Endodermal cell (in vitro differentiated cells): ENCODE data around the gene ROPN1L. TPM values are rescaled to one million over a fixed set of nuclear protein-coding genes. Genes with fewer than 3 reads are reported as not detected.

Experiments used
- DNase-seq: peaks from one replicate; pipeline ENCODE4 v3.0.0-alpha.2; 2017
- H3K27ac ChIP-seq: 2 replicates; pipeline ENCODE4 v1.5.1; 2013; ENCODE audit warnings: mild to moderate bottlenecking, low read depth, low read length, moderate library complexity
- H3K27me3 ChIP-seq: 2 replicates; pipeline ENCODE4 v1.6.1; 2013; ENCODE audit warnings: mild to moderate bottlenecking, low read length, moderate library complexity; ENCODE audit not compliant: insufficient read depth, control insufficient read depth, poor library complexity, severe bottlenecking
- H3K36me3 ChIP-seq: 2 replicates; pipeline ENCODE4 v1.7.0; 2013; ENCODE audit warnings: mild to moderate bottlenecking, low read length, moderate library complexity; ENCODE audit not compliant: control insufficient read depth, insufficient read depth
- H3K4me1 ChIP-seq: one replicate; pipeline ENCODE4 v1.7.0; 2013; ENCODE audit warnings: low read length; ENCODE audit not compliant: control insufficient read depth, insufficient read depth
- H3K4me3 ChIP-seq: 2 replicates; pipeline ENCODE4 v1.5.1; 2013; ENCODE audit warnings: mild to moderate bottlenecking, low read length, moderate library complexity
- H3K9ac ChIP-seq: 2 replicates; pipeline ENCODE4 v1.6.1; 2013; ENCODE audit warnings: mild to moderate bottlenecking, low read length, moderate library complexity; ENCODE audit not compliant: poor library complexity, severe bottlenecking; ENCODE audit errors: extremely low read depth
- H3K9me3 ChIP-seq: 2 replicates; pipeline ENCODE4 v1.6.1; 2013; ENCODE audit warnings: mild to moderate bottlenecking, low read length, moderate library complexity; ENCODE audit not compliant: control insufficient read depth
- H3K27ac Mint-ChIP-seq: 2 replicates; pipeline ENCODE4 v1.8.0; 2020; ENCODE audit warnings: mixed read lengths
- H3K27me3 Mint-ChIP-seq: 2 replicates; pipeline ENCODE4 v1.8.0; 2021; ENCODE audit warnings: mild to moderate bottlenecking, mixed read lengths; ENCODE audit not compliant: insufficient read depth
- H3K36me3 Mint-ChIP-seq: 2 replicates; pipeline ENCODE4 v1.8.0; 2020; ENCODE audit warnings: low read depth, mixed read lengths
- H3K4me1 Mint-ChIP-seq: 2 replicates; pipeline ENCODE4 v1.8.0; 2020; ENCODE audit warnings: mixed read lengths
- H3K4me3 Mint-ChIP-seq: 2 replicates; pipeline ENCODE4 v1.8.0; 2020; ENCODE audit warnings: mild to moderate bottlenecking, moderate library complexity, mixed read lengths
- H3K9me3 Mint-ChIP-seq: 2 replicates; pipeline ENCODE4 v1.8.0; 2020; ENCODE audit warnings: mild to moderate bottlenecking, mixed read lengths
- CTCF ChIP-seq: fragments of 200-600 bp; sonication (generic); conservative IDR thresholded peaks from 2 replicates; pipeline ENCODE4 v1.5.0; 2021; ENCODE audit warnings: antibody characterized with exemption, mild to moderate bottlenecking
- WGBS, 2 experiments: methylation state at CpG; one replicate each; pipeline versions ENCODE4 v1.1.5 to v1.1.7; 2013; ENCODE audit warnings: missing lambda C conversion rate in 2 of 2, mixed read lengths in 1 of 2; ENCODE audit not compliant: insufficient coverage in 1 of 2, insufficient read length in 1 of 2; 5-methylcytosine and 5-hydroxymethylcytosine counted together
- total RNA-seq, 2 donors: library from RNA; stranded (reverse); fragmentation: NEBNext Ultra II Directional in 1 of 2; extraction: Animal tissue kit (Norgen Biotek cat#: 25700) in 1 of 2; gene quantifications; 2 replicates in 1 of 2; 3 replicates in 1 of 2; pipeline ENCODE4 v1.2.1, GENCODE V29; 2021

Gene ROPN1L
- total RNA-seq, 2 donors from 2014 or later: 0.70 TPM; not detected in 1

DNA sequence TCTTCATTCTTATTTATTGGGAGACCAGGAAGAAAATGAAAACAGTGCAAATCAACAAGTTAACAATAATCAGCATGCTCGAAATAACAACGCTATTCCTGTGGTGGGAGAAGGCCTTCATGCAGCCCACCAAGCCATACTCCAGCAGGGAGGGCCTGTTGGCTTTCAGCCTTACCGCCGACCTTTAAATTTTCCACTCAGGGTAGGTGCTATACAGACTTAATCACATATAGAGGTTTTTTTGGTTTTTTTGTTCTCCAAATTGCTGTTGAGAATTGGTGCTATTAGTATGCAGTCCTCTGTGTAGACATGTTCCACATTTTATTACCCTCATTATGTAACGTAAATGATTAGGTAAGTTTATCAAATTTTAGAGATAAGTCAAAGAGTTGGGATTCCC lies 30.3 kb upstream of the ROPN1L start:
- Mint-ChIP-seq H3K27me3 (no peaks in the 10 kb centered on the region), H3K9me3 (no peaks in the 10 kb centered on the region), H3K36me3 (peaks cover 75% of the 10 kb centered on the region), H3K4me3 (no peak overlapping the region), H3K4me1 (no peaks in the 10 kb centered on the region), H3K27ac (no peak overlapping the region)
- Histone ChIP-seq H3K9me3 (no peaks in the 10 kb centered on the region), H3K9ac (no peak overlapping the region), H3K4me1 (no peaks in the 10 kb centered on the region), H3K27ac (no peak overlapping the region), H3K4me3 (no peak overlapping the region), H3K27me3 (no peaks in the 10 kb centered on the region), H3K36me3 (peaks cover 90% of the 10 kb centered on the region)
- WGBS, 2 experiments: 98 to 100% methylated on average over 2 to 5 of the region's 5 CpGs
- TF ChIP-seq CTCF: no peak
- DNase-seq: no peak

DNA sequence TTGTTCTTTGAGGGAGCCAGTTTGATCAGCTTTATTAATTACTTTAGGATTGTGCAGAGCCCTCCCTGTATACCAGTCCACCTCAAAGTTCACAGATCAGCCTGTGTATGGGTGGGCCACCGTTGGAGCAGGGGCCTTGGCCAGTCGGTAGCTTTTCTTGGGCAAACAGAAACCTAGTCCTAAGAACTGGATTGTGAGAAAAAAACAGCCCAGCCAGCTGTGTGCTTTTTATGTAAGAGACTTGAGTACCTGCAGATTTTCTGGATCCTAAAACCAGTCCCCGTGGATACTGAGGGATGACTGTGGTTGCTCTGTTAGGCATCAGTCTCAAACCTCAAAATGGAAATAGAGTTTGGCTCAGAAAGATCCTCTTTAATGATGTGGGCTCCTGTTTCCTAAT lies 24.8 kb upstream of the ROPN1L start:
- DNase-seq: no peak
- Mint-ChIP-seq H3K9me3 (no peaks in the 10 kb centered on the region), H3K4me1 (peaks cover 9% of the 10 kb centered on the region), H3K27me3 (no peaks in the 10 kb centered on the region), H3K4me3 (no peak overlapping the region), H3K36me3 (peaks cover 86% of the 10 kb centered on the region), H3K27ac (peak overlapping the region; percentile 56)
- H3K27ac ChIP-seq: no peak overlapping the region
- WGBS, 2 experiments: 93 to 97% methylated on average over 2 to 3 of the region's 3 CpGs
- no peaks in the 10 kb centered on the region for H3K27me3 ChIP-seq
- no peak for TF ChIP-seq CTCF
- peaks cover 3% of the 10 kb centered on the region for H3K4me1 ChIP-seq
- no peaks in the 10 kb centered on the region for H3K9me3 ChIP-seq
- H3K4me3 ChIP-seq: no peak overlapping the region
- peaks cover 95% of the 10 kb centered on the region for H3K36me3 ChIP-seq
- no peak overlapping the region for H3K9ac ChIP-seq

- H3K27me3 ChIP-seq: no peaks in the 10 kb centered on the region
- no peak overlapping the region for H3K4me3 Mint-ChIP-seq
- H3K9me3 ChIP-seq: no peaks in the 10 kb centered on the region
- H3K27me3 Mint-ChIP-seq: no peaks in the 10 kb centered on the region
- DNase-seq: no peak
- H3K27ac Mint-ChIP-seq: no peak overlapping the region
- peaks cover 3% of the 10 kb centered on the region for H3K4me1 ChIP-seq
- H3K4me3 ChIP-seq: no peak overlapping the region
- H3K36me3 Mint-ChIP-seq: peaks cover 75% of the 10 kb centered on the region
- no peak overlapping the region for H3K27ac ChIP-seq
- H3K9ac ChIP-seq: no peak overlapping the region
- peaks cover 87% of the 10 kb centered on the region for H3K36me3 ChIP-seq
- H3K9me3 Mint-ChIP-seq: no peaks in the 10 kb centered on the region
- peaks cover 15% of the 10 kb centered on the region for H3K4me1 Mint-ChIP-seq
- WGBS, 2 experiments: 93 to 100% methylated on average over 1 to 4 of the region's 4 CpGs
- TF ChIP-seq CTCF: no peak
Measured at GRCh38 chr5:10418654-10419345, 22.9 kb upstream of the ROPN1L start.
